H1 (cell line): ENCODE data around the gene MICOS13. TPM values are rescaled to one million over a fixed set of nuclear protein-coding genes. Genes with fewer than 3 reads are reported as not detected.

Experiments used
- CTCF ChIA-PET: fragments of 300-600 bp; sonication (Branson Sonifier 250); formaldehyde crosslinking; loops from one replicate; lab custom pipeline; 2021; ENCODE audit not compliant: partially characterized antibody; lab: Charles Lee
- POLR2A ChIA-PET: fragments of 300-600 bp; sonication (Branson Sonifier 250); formaldehyde crosslinking; loops from one replicate; lab custom pipeline; 2021; ENCODE audit warnings: inconsistent platforms; ENCODE audit not compliant: partially characterized antibody; lab: Charles Lee
- DNase-seq, 2 experiments: peaks; one replicate each; pipeline versions ENCODE4 v3.0.0 to v3.0.0-alpha.2; 2010 to 2022; ENCODE audit warnings: low spot score in 2 of 2, low read depth in 1 of 2, mixed read lengths in 1 of 2
- FAIRE-seq: peaks from 2 replicates; lab custom pipeline; 2011; peaks lifted over from hg19 to GRCh38; lab: Jason Lieb, UNC
- H2AFZ ChIP-seq: 2 replicates; pipeline ENCODE4 v1.8.1; 2012; ENCODE audit warnings: low read length, inconsistent platforms
- H2AK5ac ChIP-seq: 2 replicates; pipeline ENCODE4 v1.6.1; 2013; ENCODE audit warnings: low read depth, low read length
- H2BK120ac ChIP-seq: replicated peaks from 2 replicates; pipeline ENCODE3; 2013; ENCODE audit warnings: low read depth, low read length, inconsistent platforms
- H2BK12ac ChIP-seq: 2 replicates; pipeline ENCODE4 v1.6.1; 2013; ENCODE audit warnings: low read depth, low read length
- H2BK15ac ChIP-seq: 2 replicates; pipeline ENCODE4 v1.6.1; 2013; ENCODE audit warnings: low read length
- H2BK20ac ChIP-seq: 2 replicates; pipeline ENCODE4 v1.6.1; 2013; ENCODE audit warnings: low read length
- H2BK5ac ChIP-seq: 2 replicates; pipeline ENCODE4 v1.6.1; 2013; ENCODE audit warnings: low read depth, low read length
- H3K14ac ChIP-seq: 2 replicates; pipeline ENCODE4 v1.6.1; 2013; ENCODE audit warnings: inconsistent platforms; ENCODE audit not compliant: insufficient read length
- H3K18ac ChIP-seq: 2 replicates; pipeline ENCODE4 v1.6.1; 2013; ENCODE audit warnings: low read length; ENCODE audit errors: extremely low read depth
- H3K23ac ChIP-seq: 2 replicates; pipeline ENCODE4 v1.6.1; 2013; ENCODE audit warnings: inconsistent platforms; ENCODE audit not compliant: insufficient read length
- H3K23me2 ChIP-seq: 2 replicates; pipeline ENCODE4 v1.6.1; 2013; ENCODE audit warnings: low read depth, low read length
- H3K27ac ChIP-seq: 2 replicates; pipeline ENCODE4 v1.6.1; 2011; ENCODE audit warnings: low read depth, low read length, inconsistent platforms
- H3K27me3 ChIP-seq, 4 experiments: replicated peaks in 1 of 4; 1 replicate in 1 of 4; 2 replicates in 3 of 4; pipeline versions ENCODE4 v1.6.1 to v1.8.1; 2011 to 2013; ENCODE audit warnings: low read length in 3 of 4, mild to moderate bottlenecking in 3 of 4, inconsistent platforms in 2 of 4, mixed read lengths in 2 of 4, moderate library complexity in 1 of 4; ENCODE audit not compliant: control insufficient read depth in 3 of 4, insufficient read depth in 3 of 4; ENCODE audit errors: extremely low read depth in 1 of 4
- H3K36me3 ChIP-seq, 4 experiments: 2 replicates each; pipeline versions ENCODE4 v1.6.1 to v1.8.1; 2011 to 2013; ENCODE audit warnings: mild to moderate bottlenecking in 4 of 4, low read length in 3 of 4, moderate library complexity in 2 of 4, control low read depth in 1 of 4, inconsistent platforms in 1 of 4; ENCODE audit not compliant: insufficient read depth in 4 of 4, control insufficient read depth in 2 of 4
- H3K4ac ChIP-seq: replicated peaks from 2 replicates; pipeline ENCODE3; 2013; ENCODE audit warnings: low read length, low read depth, mixed read lengths, inconsistent platforms; ENCODE audit not compliant: insufficient read length
- H3K4me1 ChIP-seq, 4 experiments: replicated peaks in 1 of 4; 1 replicate in 1 of 4; 2 replicates in 3 of 4; pipeline versions ENCODE4 v1.6.1 to v1.8.1; 2011 to 2013; ENCODE audit warnings: low read length in 3 of 4, inconsistent platforms in 2 of 4, mixed read lengths in 1 of 4; ENCODE audit not compliant: insufficient read depth in 4 of 4, control insufficient read depth in 3 of 4
- H3K4me2 ChIP-seq, 2 experiments: 2 replicates each; pipeline versions ENCODE4 v1.6.1 to v1.8.1; 2011 to 2013; ENCODE audit warnings: low read depth in 2 of 2, low read length in 2 of 2, control low read depth in 1 of 2, inconsistent platforms in 1 of 2, mild to moderate bottlenecking in 1 of 2; ENCODE audit not compliant: insufficient read depth in 1 of 2
- H3K4me3 ChIP-seq, 4 experiments: fragments of 200-600, 300-600 bp in 1 of 4; sonication (generic), shearing (Covaris generic), sonication (Bioruptor Twin) in 1 of 4; 2 replicates each; pipeline versions ENCODE4 v1.5.1 to v1.8.1; 2011 to 2016; ENCODE audit warnings: low read length in 4 of 4, low read depth in 3 of 4, control low read depth in 2 of 4, inconsistent platforms in 2 of 4, mild to moderate bottlenecking in 2 of 4, mixed read lengths in 1 of 4, moderate library complexity in 1 of 4; ENCODE audit not compliant: insufficient read depth in 2 of 4; ENCODE audit errors: extremely low read depth in 1 of 4
- H3K56ac ChIP-seq: replicated peaks from 2 replicates; pipeline ENCODE3; 2013; ENCODE audit warnings: low read depth, mild to moderate bottlenecking, mixed read lengths, low read length, inconsistent platforms; ENCODE audit not compliant: insufficient read length
- H3K79me1 ChIP-seq: 2 replicates; pipeline ENCODE4 v1.6.1; 2013; ENCODE audit warnings: low read depth, low read length, control low read depth
- H3K79me2 ChIP-seq, 2 experiments: 2 replicates each; pipeline versions ENCODE4 v1.6.1 to v1.8.1; 2012 to 2013; ENCODE audit warnings: low read length in 2 of 2, mild to moderate bottlenecking in 2 of 2, inconsistent platforms in 1 of 2; ENCODE audit not compliant: insufficient read depth in 2 of 2, control insufficient read depth in 1 of 2
- H3K9ac ChIP-seq, 4 experiments: replicated peaks in 1 of 4; 1 replicate in 1 of 4; 2 replicates in 3 of 4; pipeline versions ENCODE4 v1.6.1 to v1.8.1; 2011 to 2013; ENCODE audit warnings: low read depth in 3 of 4, low read length in 3 of 4, control low read depth in 2 of 4, mild to moderate bottlenecking in 2 of 4, moderate library complexity in 2 of 4, inconsistent platforms in 1 of 4; ENCODE audit errors: extremely low read depth in 1 of 4
- H3K9me3 ChIP-seq, 2 experiments: 2 replicates each; pipeline versions ENCODE4 v1.6.1 to v1.8.1; 2012 to 2013; ENCODE audit warnings: mild to moderate bottlenecking in 2 of 2, moderate library complexity in 2 of 2, control low read depth in 1 of 2, inconsistent platforms in 1 of 2, low read depth in 1 of 2, low read length in 1 of 2, mixed read lengths in 1 of 2; ENCODE audit not compliant: insufficient read depth in 2 of 2
- H4K20me1 ChIP-seq, 2 experiments: replicated peaks in 1 of 2; 2 replicates each; pipeline versions ENCODE3 to v1.8.1; 2011 to 2013; ENCODE audit warnings: inconsistent platforms in 2 of 2, low read length in 2 of 2, mild to moderate bottlenecking in 1 of 2; ENCODE audit not compliant: insufficient read depth in 2 of 2, control insufficient read depth in 1 of 2
- H4K5ac ChIP-seq: 2 replicates; pipeline ENCODE4 v1.6.1; 2013; ENCODE audit warnings: low read length, low read depth, mixed read lengths, inconsistent platforms; ENCODE audit not compliant: insufficient read length
- H4K8ac ChIP-seq: 2 replicates; pipeline ENCODE4 v1.8.0; 2013; ENCODE audit warnings: mild to moderate bottlenecking, moderate library complexity, low read length, inconsistent platforms; ENCODE audit not compliant: insufficient read depth; ENCODE audit errors: extremely low read depth
- H4K91ac ChIP-seq: replicated peaks from 2 replicates; pipeline ENCODE3; 2013; ENCODE audit warnings: low read length, mixed read lengths, inconsistent platforms; ENCODE audit not compliant: insufficient read length
- SIX5 ChIP-seq: IDR thresholded peaks from 2 replicates; pipeline ENCODE4 v1.6.1; 2011; ENCODE audit warnings: mild to moderate bottlenecking, low read depth, low read length
- WGBS, 2 experiments: shearing (Covaris generic) in 1 of 2; methylation state at CpG; one replicate each; pipeline versions ENCODE4 v1.1.6 to v1.1.7; 2013 to 2015; ENCODE audit warnings: low lambda C conversion rate in 2 of 2, mixed read lengths in 2 of 2, inconsistent platforms in 1 of 2, low coverage in 1 of 2, missing lambda C conversion rate in 1 of 2; ENCODE audit not compliant: insufficient replicate concordance in 2 of 2, insufficient coverage in 1 of 2, insufficient read length in 1 of 2; ENCODE audit errors: extremely low coverage in 1 of 2, missing lambda C conversion rate in 1 of 2; 5-methylcytosine and 5-hydroxymethylcytosine counted together
- polyA plus RNA-seq, 7 experiments: library from polyadenylated mRNA; depleted of rRNA in 3 of 7; stranded (reverse) in 5 of 7; unstranded in 2 of 7; fragments of >200 nt in 5 of 7; fragments of 200-250 nt in 2 of 7; gene quantifications; 1 replicate in 5 of 7; 2 replicates in 1 of 7; 4 replicates in 1 of 7; pipeline versions ENCODE4 v1.2.1 to v1.2.3, GENCODE V29; 2011 to 2013; ENCODE audit warnings: missing spikeins in 2 of 7, mixed read lengths in 2 of 7
- total RNA-seq: library from RNA; stranded (reverse); fragmentation: NEBNext Ultra II Directional; extraction: Animal tissue kit (Norgen Biotek cat#: 25700); gene quantifications from 2 replicates; pipeline ENCODE4 v1.2.1, GENCODE V29; 2021
- TF ChIP-seq, protein P1 (sequence below), 3 experiments: IDR thresholded peaks; 1 replicate in 2 of 3; 2 replicates in 1 of 3; pipeline versions ENCODE4 v1.5.1 to v1.6.1; 2011; ENCODE audit warnings: low read length in 3 of 3, mild to moderate bottlenecking in 3 of 3, inconsistent platforms in 2 of 3, low read depth in 1 of 3, moderate library complexity in 1 of 3; ENCODE audit not compliant: insufficient read depth in 1 of 3; ENCODE audit errors: control extremely low read depth in 1 of 3

The MICOS13 gene
- total and polyA plus RNA-seq, 2 of the 8 experiments (the other 6 are each of a cell fraction or from before 2014, with no cell fraction given): 17.3 to 36.1 TPM

DNA sequence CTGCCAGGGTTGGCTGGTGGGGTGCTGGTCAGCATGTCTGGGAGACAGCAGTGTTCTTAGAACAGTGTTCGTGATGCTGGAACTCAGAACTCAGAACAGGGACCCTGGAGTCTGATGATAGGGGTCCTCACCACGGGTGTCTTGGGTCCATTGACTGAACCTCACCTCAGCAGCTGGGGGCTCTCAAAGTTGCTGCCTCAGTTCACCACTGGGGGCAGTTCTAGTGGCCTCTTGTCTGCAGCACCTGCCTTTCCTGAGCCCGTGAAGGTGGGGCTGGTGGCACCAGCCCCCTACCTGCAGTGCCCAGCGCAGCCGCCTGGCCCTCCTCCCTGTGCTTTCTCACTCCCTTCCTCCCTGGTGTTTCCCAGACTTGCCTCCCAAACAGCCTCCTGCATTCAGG, 29.0 kb downstream of the MICOS13 start:
- H2AK5ac ChIP-seq: no peak overlapping the region
- ChIA-PET CTCF (interaction anchor here (0.8 to 1.2 kb wide), 3 partner anchors 9 to 17 kb away, joined by 3 to 4 read pairs (median 4); no protein-coding TSS in a partner anchor), POLR2A (interaction anchor here (1.1 kb wide), 2 partner anchors 18 to 29 kb away, joined by 3 to 4 read pairs; partner anchors contain the start of genes SAFB and SAFB2)
- H4K8ac ChIP-seq: no peak overlapping the region
- no peak overlapping the region for H2BK12ac ChIP-seq
- H2AFZ ChIP-seq: no peak overlapping the region
- no peak overlapping the region for H3K23ac ChIP-seq
- 91% methylated on average over 5 of the region's 5 CpGs; no CpG with 5 or more reads in 1 of the 2 experiments for WGBS, 2 experiments
- H3K9ac ChIP-seq: no peak overlapping the region
- H2BK20ac ChIP-seq: no peak overlapping the region
- FAIRE-seq: no peak
- no peak overlapping the region for H3K4me3 ChIP-seq
- no peaks in the 10 kb centered on the region; the same call in 1 of the 2 replicates for H3K79me1 ChIP-seq
- no peak overlapping the region for H3K4me2 ChIP-seq
- no peak for DNase-seq
- H3K56ac ChIP-seq: no peak overlapping the region
- H2BK5ac ChIP-seq: no peak overlapping the region
- H2BK15ac ChIP-seq: no peak overlapping the region
- no peak overlapping the region for H3K27ac ChIP-seq
- no peaks in the 10 kb centered on the region for H3K27me3 ChIP-seq
- H4K20me1 ChIP-seq: peaks cover 3 to 14% of the 10 kb centered on the region in 2 experiments
- H3K23me2 ChIP-seq: no peaks in the 10 kb centered on the region
- no peaks in the 10 kb centered on the region for H3K9me3 ChIP-seq
- H4K91ac ChIP-seq: no peak overlapping the region
- H3K36me3 ChIP-seq: peaks cover 46 to 90% (median 78%) of the 10 kb centered on the region in 4 experiments
- no peak overlapping the region for H3K4ac ChIP-seq
- H2BK120ac ChIP-seq: no peak overlapping the region
- no peak overlapping the region for H3K14ac ChIP-seq
- H3K18ac ChIP-seq: no peak overlapping the region
- no peaks in the 10 kb centered on the region for H3K4me1 ChIP-seq
- H4K5ac ChIP-seq: no peak overlapping the region
- TF ChIP-seq, protein P1, sequence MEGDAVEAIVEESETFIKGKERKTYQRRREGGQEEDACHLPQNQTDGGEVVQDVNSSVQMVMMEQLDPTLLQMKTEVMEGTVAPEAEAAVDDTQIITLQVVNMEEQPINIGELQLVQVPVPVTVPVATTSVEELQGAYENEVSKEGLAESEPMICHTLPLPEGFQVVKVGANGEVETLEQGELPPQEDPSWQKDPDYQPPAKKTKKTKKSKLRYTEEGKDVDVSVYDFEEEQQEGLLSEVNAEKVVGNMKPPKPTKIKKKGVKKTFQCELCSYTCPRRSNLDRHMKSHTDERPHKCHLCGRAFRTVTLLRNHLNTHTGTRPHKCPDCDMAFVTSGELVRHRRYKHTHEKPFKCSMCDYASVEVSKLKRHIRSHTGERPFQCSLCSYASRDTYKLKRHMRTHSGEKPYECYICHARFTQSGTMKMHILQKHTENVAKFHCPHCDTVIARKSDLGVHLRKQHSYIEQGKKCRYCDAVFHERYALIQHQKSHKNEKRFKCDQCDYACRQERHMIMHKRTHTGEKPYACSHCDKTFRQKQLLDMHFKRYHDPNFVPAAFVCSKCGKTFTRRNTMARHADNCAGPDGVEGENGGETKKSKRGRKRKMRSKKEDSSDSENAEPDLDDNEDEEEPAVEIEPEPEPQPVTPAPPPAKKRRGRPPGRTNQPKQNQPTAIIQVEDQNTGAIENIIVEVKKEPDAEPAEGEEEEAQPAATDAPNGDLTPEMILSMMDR (IDR thresholded peaks at IDR 0.05; ENCODE audit: control extremely low read depth in 1 of 3, insufficient read depth in 1 of 3, low read depth in 1 of 3, low read length in 3 of 3): peak in 2 of 3 experiments; percentile 8 to 23; a peak in 1 of 4 replicates
- TF ChIP-seq SIX5: no peak
- TF ChIP-seq, all 59 proteins: peak for 1
- H3K79me2 ChIP-seq: 0 out of 4 replicates have a peak, but pooled peaks cover 0 to 8% of the 10 kb centered on the region in 2 experiments
